ENCODE measurements around the gene BDKRB1. TPM values are rescaled to one million over a fixed set of nuclear protein-coding genes. Genes with fewer than 3 reads are reported as not detected.

The BDKRB1 gene
- total RNA-seq, 1 donor from 2014 or later = not detected

Other genes with a start within 250 kb of the BDKRB1 start
- 4.4 TPM for gene C14orf132, start 216.8 kb upstream of the BDKRB1 start, total RNA-seq (ENCODE audit: unreplicated experiment)
- gene BDKRB2, start 51.4 kb upstream of the BDKRB1 start, total RNA-seq (ENCODE audit: unreplicated experiment) = 0.15 TPM
- 14.1 TPM for gene ATG2B, start 107.1 kb downstream of the BDKRB1 start, total RNA-seq (ENCODE audit: unreplicated experiment)
- 27.6 TPM for gene GSKIP, start 107.3 kb downstream of the BDKRB1 start, total RNA-seq (ENCODE audit: unreplicated experiment)
- 4.5 TPM for gene AK7, start 135.9 kb downstream of the BDKRB1 start, total RNA-seq (ENCODE audit: unreplicated experiment)
- 161 TPM for gene PAPOLA, start 246.2 kb downstream of the BDKRB1 start, total RNA-seq (ENCODE audit: unreplicated experiment)